ENCODE results near the gene ACBD6.
"Not testable (repeated sequence)": the region's sequence is repeated elsewhere in the genome, so short reads cannot be mapped to it uniquely, and the experiment has no call there.

The ACBD6 gene

GRCh38 chr1:180486092-180486491, 16.3 kb downstream of the ACBD6 start:
- no peak for FAIRE-seq

- no peak for FAIRE-seq
Observed at GRCh38 chr1:180484490-180484889, 17.9 kb downstream of the ACBD6 start.

DNA sequence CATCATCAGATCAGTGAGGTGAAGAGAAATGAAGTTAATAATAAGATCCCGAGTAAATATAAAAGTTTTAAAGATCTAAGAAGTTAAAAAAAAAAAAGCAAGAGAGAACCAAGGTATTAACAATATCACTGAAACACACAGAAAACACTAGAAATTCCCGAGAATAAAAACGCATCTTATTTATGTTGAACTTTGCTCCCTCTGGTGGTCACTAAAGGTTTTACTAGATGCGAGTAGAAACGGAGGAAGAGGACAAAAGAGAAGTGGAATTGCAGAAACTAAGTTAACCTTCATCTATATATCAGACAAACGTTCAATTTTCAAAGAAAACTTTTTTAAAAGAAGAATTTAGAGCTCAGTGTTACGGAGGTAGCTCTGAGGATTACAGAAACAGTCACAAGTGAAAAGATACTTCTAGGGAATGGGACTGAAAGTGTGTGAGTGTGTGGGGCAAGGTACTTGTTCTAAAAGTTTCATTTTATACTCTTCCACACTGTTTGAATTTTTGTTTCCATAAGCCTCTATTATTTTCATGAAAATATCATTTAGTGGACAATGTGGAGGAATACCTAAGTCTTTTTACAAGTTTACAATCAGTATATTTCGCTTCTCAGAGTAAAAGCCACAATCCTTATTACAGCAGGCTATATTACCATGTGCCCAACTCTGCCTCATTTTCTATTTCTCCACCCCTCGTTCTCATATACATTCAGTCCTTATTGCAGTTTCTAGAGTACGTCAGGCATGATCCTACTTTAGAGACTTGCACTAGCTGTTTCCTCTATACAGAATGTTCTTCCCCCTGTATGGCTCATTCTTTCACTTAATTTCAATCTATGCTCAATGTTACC, 19.7 kb downstream of the ACBD6 start:
- FAIRE-seq = peak; percentile 91

- no peak for FAIRE-seq
Observed at GRCh38 chr1:180470031-180470430, 32.3 kb downstream of the ACBD6 start.

DNA sequence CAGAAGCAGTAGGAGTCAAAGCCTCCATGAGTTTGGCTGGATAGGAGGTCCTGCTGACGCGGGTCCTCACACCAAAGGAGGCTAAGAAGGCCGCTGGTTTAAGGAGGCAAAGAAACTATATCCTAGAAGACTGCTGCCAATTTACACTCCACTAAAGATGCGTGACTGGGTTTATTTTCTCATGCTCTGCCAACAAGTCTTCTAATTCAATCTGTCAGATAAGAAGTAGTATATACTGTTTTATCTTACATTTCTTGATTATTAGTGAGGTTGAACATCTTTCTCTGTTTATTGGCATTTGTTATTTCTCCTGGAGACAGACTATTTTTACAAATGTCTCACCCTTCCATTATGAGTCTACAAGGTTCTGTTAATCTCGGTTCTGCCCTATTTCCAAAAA, 34.1 kb downstream of the ACBD6 start:
- no peak for FAIRE-seq

GRCh38 chr1:180462102-180462501, 40.3 kb downstream of the ACBD6 start:
- no peak for FAIRE-seq

DNA sequence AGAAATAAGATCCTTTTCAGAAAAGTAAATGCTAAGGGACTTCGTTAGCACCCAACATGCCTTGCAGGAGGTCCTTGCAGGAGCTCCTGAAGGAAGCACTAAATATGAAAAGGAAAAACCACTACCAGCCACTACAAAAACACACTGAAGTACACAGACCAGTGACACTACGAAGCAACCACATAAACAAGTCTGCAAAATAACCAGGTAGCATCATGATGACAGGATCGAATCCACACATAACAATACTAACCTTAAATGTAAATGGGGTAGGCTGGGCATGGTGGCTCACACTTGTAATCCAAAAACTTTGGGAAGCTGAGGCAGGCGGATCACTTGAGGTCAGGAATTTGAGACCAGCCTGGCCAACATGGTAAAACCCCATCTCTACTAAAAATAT, 40.7 kb downstream of the ACBD6 start:
- FAIRE-seq = not testable (repeated sequence)

DNA sequence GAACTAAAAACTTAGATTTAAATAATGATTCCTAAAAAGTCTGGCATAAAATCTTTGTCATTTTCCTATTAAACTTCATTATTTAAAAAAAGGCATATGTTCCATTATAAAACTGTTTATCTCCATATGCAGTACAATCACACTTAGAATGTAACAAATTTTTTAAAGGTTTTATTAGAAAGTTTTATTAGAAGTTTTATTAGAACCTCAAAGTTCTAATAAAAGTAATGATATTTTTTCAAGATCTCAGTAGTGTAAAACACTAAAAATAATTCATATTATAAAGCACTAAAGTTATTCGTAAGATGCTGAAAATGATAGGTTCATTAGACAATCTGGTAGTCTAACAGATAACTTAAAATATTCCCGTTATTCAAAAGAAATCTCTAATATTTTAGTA, 43.6 kb downstream of the ACBD6 start:
- FAIRE-seq = peak; percentile 90

GRCh38 chr1:180456191-180456590, 46.2 kb downstream of the ACBD6 start:
- FAIRE-seq = no peak

DNA sequence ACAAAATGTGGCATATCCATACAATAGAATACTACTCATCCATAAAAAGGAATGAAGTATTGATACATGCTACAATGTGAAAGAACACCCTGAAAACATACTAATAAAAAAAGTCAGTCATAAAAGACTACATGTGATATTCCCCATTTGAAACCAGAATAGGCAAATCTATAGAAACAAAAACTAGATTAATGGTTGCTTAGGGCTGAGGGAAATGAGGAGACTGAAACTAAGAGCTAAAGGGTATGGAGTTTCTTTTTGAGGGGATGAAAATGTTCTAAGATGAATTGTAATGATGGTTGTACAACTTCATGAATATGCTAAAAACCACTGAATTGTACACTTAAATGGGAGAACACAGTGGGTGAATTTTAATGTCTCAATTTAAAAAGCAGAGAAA, 50.9 kb downstream of the ACBD6 start:
- no peak for FAIRE-seq

GRCh38 chr1:180444522-180444921, 57.9 kb downstream of the ACBD6 start:
- FAIRE-seq = no peak

- no peak for FAIRE-seq
Observed at GRCh38 chr1:180440335-180440734, 62.0 kb downstream of the ACBD6 start.

GRCh38 chr1:180435566-180435965, 66.8 kb downstream of the ACBD6 start:
- FAIRE-seq = no peak

DNA sequence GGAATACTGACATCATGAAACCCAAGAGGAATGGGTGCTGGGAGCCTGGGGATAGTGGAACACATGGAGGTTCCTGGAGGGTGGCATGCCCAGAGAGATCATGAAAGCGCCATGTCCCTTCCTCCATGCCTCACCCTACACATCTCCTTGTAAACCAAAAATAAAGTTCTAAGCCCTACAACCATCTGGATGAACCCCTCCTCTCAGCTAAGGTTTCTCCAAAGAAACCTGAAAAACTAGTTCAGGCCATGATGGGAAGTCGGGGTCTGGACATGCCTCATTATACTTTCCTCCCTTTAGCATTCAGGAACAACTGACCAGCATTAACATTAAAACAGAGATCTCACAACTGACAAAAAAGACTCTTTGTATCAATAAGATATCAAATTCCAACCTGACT, 68.5 kb downstream of the ACBD6 start:
- no peak for FAIRE-seq

DNA sequence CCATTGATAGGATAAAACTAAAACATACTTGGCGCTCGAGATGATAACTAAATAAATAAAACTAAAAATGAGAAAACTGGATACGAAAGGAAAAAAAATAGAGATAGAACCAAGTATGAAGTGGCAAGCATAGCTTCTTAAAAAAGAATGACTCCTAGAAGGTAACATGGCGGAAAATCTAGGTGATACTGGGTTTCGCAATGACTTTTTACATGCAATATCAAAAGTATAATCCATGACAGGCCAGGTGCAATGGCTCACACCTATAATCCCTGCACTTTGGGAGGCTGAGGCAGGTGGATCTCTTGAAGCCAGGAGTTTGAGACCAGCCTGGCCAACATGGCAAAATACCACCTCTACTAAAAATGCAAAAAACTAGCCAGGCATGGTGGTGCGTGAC, 70.7 kb downstream of the ACBD6 start:
- no peak for FAIRE-seq

GRCh38 chr1:180428782-180429695, 73.3 kb downstream of the ACBD6 start:
- FAIRE-seq = no peak

- no peak for FAIRE-seq
Observed at GRCh38 chr1:180425952-180426351, 76.4 kb downstream of the ACBD6 start.

GRCh38 chr1:180424848-180425457, 77.4 kb downstream of the ACBD6 start:
- no peak for FAIRE-seq

- FAIRE-seq = no peak
Observed at GRCh38 chr1:180421614-180422013, 80.8 kb downstream of the ACBD6 start.

GRCh38 chr1:180421145-180421544, 81.2 kb downstream of the ACBD6 start:
- FAIRE-seq = not testable (repeated sequence)

- peak; percentile 84 for FAIRE-seq
Observed at GRCh38 chr1:180415985-180416633, 86.3 kb downstream of the ACBD6 start.

GRCh38 chr1:180415236-180415848, 87.0 kb downstream of the ACBD6 start:
- no peak for FAIRE-seq

Data from G401.6 (cell line).